Natural killer cell (primary cell): ENCODE data around the gene CALN1. TPM values are rescaled to one million over a fixed set of nuclear protein-coding genes. Genes with fewer than 3 reads are reported as not detected.

ENCODE experiments used
- ATAC-seq, 3 donors: fragments of 150-1000 bp in 2 of 3; fragments of 200-7000 bp in 1 of 3; cut with Tn5 transposase; 1 replicate in 1 of 3; 2 replicates in 2 of 3; pipeline ENCODE4 v1.10.0; 2021; ENCODE audit warnings: mild to moderate bottlenecking in 2 of 3, moderate library complexity in 2 of 3
- DNase-seq, 2 donors: peaks; one replicate each; pipeline versions ENCODE4 v3.0.0 to v3.0.0-alpha.2; 2013 to 2021; ENCODE audit warnings: mixed read lengths in 1 of 2
- H3K27ac ChIP-seq: one replicate; pipeline ENCODE4 v1.5.1; 2013; ENCODE audit warnings: mild to moderate bottlenecking, low read length
- H3K27me3 ChIP-seq: one replicate; pipeline ENCODE4 v1.6.1; 2013; ENCODE audit warnings: low read length; ENCODE audit not compliant: control insufficient read depth, insufficient read depth
- H3K36me3 ChIP-seq: one replicate; pipeline ENCODE4 v1.6.1; 2013; ENCODE audit warnings: low read length; ENCODE audit not compliant: control insufficient read depth, insufficient read depth
- H3K4me1 ChIP-seq: one replicate; pipeline ENCODE4 v1.6.1; 2013; ENCODE audit warnings: low read length; ENCODE audit not compliant: control insufficient read depth, insufficient read depth
- H3K4me3 ChIP-seq: one replicate; pipeline ENCODE4 v1.5.1; 2013; ENCODE audit warnings: low read length
- H3K9me3 ChIP-seq: one replicate; pipeline ENCODE4 v1.6.1; 2013; ENCODE audit warnings: low read length; ENCODE audit not compliant: control insufficient read depth, insufficient read depth
- H3K27ac Mint-ChIP-seq, 2 donors: one replicate each; pipeline ENCODE4 v1.8.0; 2022; ENCODE audit warnings: mild to moderate bottlenecking in 2 of 2, mixed read lengths in 2 of 2, moderate library complexity in 1 of 2
- H3K27me3 Mint-ChIP-seq, 2 donors: one replicate each; pipeline ENCODE4 v1.8.0; 2022; ENCODE audit warnings: low read depth in 2 of 2, mixed read lengths in 2 of 2
- H3K36me3 Mint-ChIP-seq: one replicate; pipeline ENCODE4 v1.8.0; 2022; ENCODE audit warnings: mixed read lengths
- H3K4me1 Mint-ChIP-seq, 2 donors: one replicate each; pipeline ENCODE4 v1.8.0; 2022; ENCODE audit warnings: mixed read lengths in 2 of 2
- H3K4me3 Mint-ChIP-seq: one replicate; pipeline ENCODE4 v1.8.0; 2022; ENCODE audit warnings: mild to moderate bottlenecking, moderate library complexity, mixed read lengths
- H3K9me3 Mint-ChIP-seq, 2 donors: one replicate each; pipeline ENCODE4 v1.8.0; 2022; ENCODE audit warnings: mixed read lengths in 2 of 2
- CTCF ChIP-seq: fragments of 200-600 bp; IDR thresholded peaks from one replicate; pipeline ENCODE4 v1.8.0; 2022; ENCODE audit warnings: antibody characterized with exemption
- WGBS: methylation state at CpG from one replicate; pipeline ENCODE4 v1.1.7; 2013; ENCODE audit warnings: missing lambda C conversion rate; ENCODE audit not compliant: insufficient coverage; 5-methylcytosine and 5-hydroxymethylcytosine counted together
- intact Hi-C: fragments of 100-400 bp; cut with micrococcal nuclease; formaldehyde crosslinking; loops from one replicate; pipeline ENCODE4 v1.14.2; 2022
- total RNA-seq, 4 donors: library from RNA; stranded (reverse); fragments of 120-200 nt in 1 of 4; gene quantifications; one replicate each; pipeline versions ENCODE4 v1.2.3 to v1.2.4, GENCODE V29; 2013 to 2022

Gene CALN1
- total RNA-seq, 3 donors from 2014 or later (not counting 1 experiment from before 2014, with no cell fraction given): 0.18 TPM; not detected in 2

DNA sequence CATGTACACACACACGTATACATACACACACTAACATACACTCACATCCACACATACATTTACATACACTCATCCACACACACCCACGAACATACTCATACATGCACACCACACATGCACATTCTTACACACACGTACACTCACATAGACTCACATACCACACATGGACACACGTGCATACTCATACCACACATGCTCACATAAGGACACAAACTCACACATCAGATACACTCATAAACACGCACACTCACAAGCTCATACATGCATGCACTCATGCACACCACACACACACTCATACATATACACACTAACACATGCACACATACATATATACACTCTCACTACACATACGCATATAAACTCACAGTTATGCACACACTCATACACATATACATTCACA is 1.2 kb upstream of the CALN1 start:
- H3K27me3 ChIP-seq: no peaks in the 10 kb centered on the region
- Mint-ChIP-seq H3K36me3 (no peaks in the 10 kb centered on the region), H3K27me3 (no peaks in the 10 kb centered on the region), H3K4me3 (no peak overlapping the region), H3K27ac (no peak overlapping the region), H3K9me3 (no peaks in the 10 kb centered on the region), H3K4me1 (no peaks in the 10 kb centered on the region)
- no peak for TF ChIP-seq CTCF
- intact Hi-C loops: no loop called here
- no peak overlapping the region for H3K27ac ChIP-seq
- no peaks in the 10 kb centered on the region for H3K4me1 ChIP-seq
- WGBS: 91% methylated on average over 6 of the region's 6 CpGs
- ATAC-seq: peak in 1 of 3 donors; percentile 43
- H3K4me3 ChIP-seq: no peak overlapping the region
- no peaks in the 10 kb centered on the region for H3K9me3 ChIP-seq
- H3K36me3 ChIP-seq: no peaks in the 10 kb centered on the region
- no peak for DNase-seq

- no peak for DNase-seq
- TF ChIP-seq CTCF: no peak
- no peak overlapping the region for H3K27ac Mint-ChIP-seq
- intact Hi-C loops: no loop called here
- no peak overlapping the region for H3K4me3 ChIP-seq
- H3K36me3 ChIP-seq: no peaks in the 10 kb centered on the region
- H3K9me3 Mint-ChIP-seq: no peaks in the 10 kb centered on the region
- no peak for ATAC-seq
- H3K27ac ChIP-seq: no peak overlapping the region
- no peaks in the 10 kb centered on the region for H3K4me1 Mint-ChIP-seq
- no peak overlapping the region for H3K4me3 Mint-ChIP-seq
- peaks cover 0 to 1% of the 10 kb centered on the region in 2 donors for H3K27me3 Mint-ChIP-seq
- no peaks in the 10 kb centered on the region for H3K36me3 Mint-ChIP-seq
- no peaks in the 10 kb centered on the region for H3K9me3 ChIP-seq
- WGBS: 97% methylated on average over 4 of the region's 4 CpGs
- H3K4me1 ChIP-seq: no peaks in the 10 kb centered on the region
- no peaks in the 10 kb centered on the region for H3K27me3 ChIP-seq
Measured at GRCh38 chr7:72411419-72411818, 719 bp downstream of the CALN1 start.

- peaks cover 7 to 15% of the 10 kb centered on the region in 2 donors for H3K27me3 Mint-ChIP-seq
- Histone ChIP-seq H3K36me3 (no peaks in the 10 kb centered on the region), H3K4me1 (peaks cover 3% of the 10 kb centered on the region), H3K27me3 (no peaks in the 10 kb centered on the region), H3K9me3 (no peaks in the 10 kb centered on the region), H3K27ac (no peak overlapping the region), H3K4me3 (no peak overlapping the region)
- peaks cover 0 to 6% of the 10 kb centered on the region in 2 donors for H3K4me1 Mint-ChIP-seq
- no peak overlapping the region for H3K27ac Mint-ChIP-seq
- H3K36me3 Mint-ChIP-seq: no peaks in the 10 kb centered on the region
- no peak for ATAC-seq
- TF ChIP-seq CTCF: no peak
- 72% methylated on average over 3 of the region's 3 CpGs for WGBS
- peaks cover 0 to 3% of the 10 kb centered on the region in 2 donors for H3K9me3 Mint-ChIP-seq
- H3K4me3 Mint-ChIP-seq: no peak overlapping the region
- no peak for DNase-seq
- intact Hi-C loops: no loop called here
Measured at GRCh38 chr7:72409638-72410015, 2.5 kb downstream of the CALN1 start.

- Mint-ChIP-seq H3K27me3 (peaks cover 8 to 20% of the 10 kb centered on the region in 2 donors), H3K36me3 (no peaks in the 10 kb centered on the region), H3K4me3 (no peak overlapping the region), H3K9me3 (peaks cover 0 to 3% of the 10 kb centered on the region in 2 donors), H3K27ac (no peak overlapping the region), H3K4me1 (peaks cover 0 to 6% of the 10 kb centered on the region in 2 donors)
- Histone ChIP-seq H3K9me3 (no peaks in the 10 kb centered on the region), H3K4me3 (no peak overlapping the region), H3K4me1 (peaks cover 3% of the 10 kb centered on the region), H3K27ac (no peak overlapping the region), H3K36me3 (no peaks in the 10 kb centered on the region), H3K27me3 (no peaks in the 10 kb centered on the region)
- no peak for ATAC-seq
- TF ChIP-seq CTCF: no peak
- intact Hi-C loops: no loop called here
- no peak for DNase-seq
- 94% methylated on average over 11 of the region's 11 CpGs for WGBS
Measured at GRCh38 chr7:72408966-72409637, 3.0 kb downstream of the CALN1 start.
